ENCODE measurements around the gene PKD1L1.
"Not testable (repeated sequence)": the region's sequence is repeated elsewhere in the genome, so short reads cannot be mapped to it uniquely, and the experiment has no call there.

PKD1L1 gene

GRCh38 chr7:47814905-47815613 lies 133.2 kb downstream of the PKD1L1 start:
- no peak for DNase-seq

GRCh38 chr7:47813620-47814260 lies 134.5 kb downstream of the PKD1L1 start:
- no peak for DNase-seq

GRCh38 chr7:47812429-47813136 lies 135.7 kb downstream of the PKD1L1 start:
- no peak for DNase-seq

- DNase-seq = no peak
Observed at GRCh38 chr7:47811632-47812380, 136.5 kb downstream of the PKD1L1 start.

GRCh38 chr7:47809387-47809786 lies 138.9 kb downstream of the PKD1L1 start:
- DNase-seq = no peak

GRCh38 chr7:47808321-47808720 lies 139.9 kb downstream of the PKD1L1 start:
- DNase-seq = no peak

GRCh38 chr7:47807756-47808155 lies 140.5 kb downstream of the PKD1L1 start:
- no peak for DNase-seq

- no peak for DNase-seq
Observed at GRCh38 chr7:47807126-47807525, 141.1 kb downstream of the PKD1L1 start.

GRCh38 chr7:47806701-47807103 lies 141.6 kb downstream of the PKD1L1 start:
- no peak for DNase-seq

- DNase-seq = no peak
Observed at GRCh38 chr7:47804767-47805545, 143.3 kb downstream of the PKD1L1 start.

GRCh38 chr7:47803846-47804245 lies 144.4 kb downstream of the PKD1L1 start:
- DNase-seq = no peak

- DNase-seq = no peak
Observed at GRCh38 chr7:47803025-47803424, 145.2 kb downstream of the PKD1L1 start.

GRCh38 chr7:47801423-47801822 lies 146.8 kb downstream of the PKD1L1 start:
- DNase-seq = no peak

- no peak for DNase-seq
Observed at GRCh38 chr7:47799524-47799923, 148.7 kb downstream of the PKD1L1 start.

- DNase-seq = no peak
Observed at GRCh38 chr7:47796347-47796746, 151.9 kb downstream of the PKD1L1 start.

- DNase-seq = no peak
Observed at GRCh38 chr7:47795631-47796030, 152.6 kb downstream of the PKD1L1 start.

GRCh38 chr7:47795126-47795525 lies 153.1 kb downstream of the PKD1L1 start:
- not testable (repeated sequence) for DNase-seq

GRCh38 chr7:47794016-47794415 lies 154.2 kb downstream of the PKD1L1 start:
- no peak for DNase-seq

- DNase-seq = not testable (repeated sequence)
Observed at GRCh38 chr7:47793186-47793585, 155.1 kb downstream of the PKD1L1 start.

GRCh38 chr7:47792521-47793121 lies 155.6 kb downstream of the PKD1L1 start:
- DNase-seq = no peak

GRCh38 chr7:47791682-47792081 lies 156.6 kb downstream of the PKD1L1 start:
- DNase-seq = no peak

GRCh38 chr7:47788083-47788482 lies 160.2 kb downstream of the PKD1L1 start:
- no peak for DNase-seq

Measured in T-helper 9 cell (primary cell).